Endothelial cell of umbilical vein (primary cell): ENCODE data around the gene KRTAP10-10. TPM values are rescaled to one million over a fixed set of nuclear protein-coding genes. Genes with fewer than 3 reads are reported as not detected.

ENCODE experiments used
- BruUV-seq: library from RNA; stranded (reverse); fragments of 400-500 nt; replicated peaks from 2 replicates; lab custom pipeline; 2021; lab: Mats Ljungman, UMichigan
- CTCF ChIA-PET: fragments of 300-600, 350-600 bp; sonication (Branson Sonifier 250); formaldehyde crosslinking; loops from one replicate; lab custom pipeline; 2021; ENCODE audit warnings: antibody characterized with exemption, inconsistent platforms; lab: Charles Lee
- POLR2A ChIA-PET: fragments of 300-600, 350-600 bp; sonication (Branson Sonifier 250); formaldehyde crosslinking; loops from one replicate; lab custom pipeline; 2021; ENCODE audit warnings: antibody characterized with exemption, inconsistent platforms; lab: Charles Lee
- DNase-seq: peaks from one replicate; pipeline ENCODE4 v3.0.0-alpha.2; 2011; ENCODE audit warnings: low read depth, low spot score
- FAIRE-seq: peaks from 2 replicates; lab custom pipeline; 2011; peaks lifted over from hg19 to GRCh38; lab: Jason Lieb, UNC
- H2AFZ ChIP-seq: 2 replicates; pipeline ENCODE4 v1.6.0; 2012; ENCODE audit warnings: low read depth, low read length, control low read depth, inconsistent platforms
- H3K27ac ChIP-seq: 2 replicates; pipeline ENCODE4 v1.5.1; 2011; ENCODE audit warnings: low read depth, mild to moderate bottlenecking, control low read depth, low read length, moderate library complexity; ENCODE audit not compliant: insufficient read depth
- H3K27me3 ChIP-seq, 2 experiments: 2 replicates each; pipeline versions ENCODE4 v1.6.0 to v1.6.1; 2011; ENCODE audit warnings: low read length in 2 of 2, mixed read lengths in 1 of 2; ENCODE audit not compliant: control insufficient read depth in 2 of 2, insufficient read depth in 2 of 2
- H3K36me3 ChIP-seq, 2 experiments: 2 replicates in 1 of 2; 3 replicates in 1 of 2; pipeline ENCODE4 v1.5.1; 2011; ENCODE audit warnings: low read length in 2 of 2, mild to moderate bottlenecking in 1 of 2, moderate library complexity in 1 of 2; ENCODE audit not compliant: control insufficient read depth in 2 of 2, insufficient read depth in 2 of 2; ENCODE audit errors: extremely low read depth in 1 of 2
- H3K4me1 ChIP-seq: 3 replicates; pipeline ENCODE4 v1.5.1; 2011; ENCODE audit warnings: mild to moderate bottlenecking, low read length; ENCODE audit not compliant: control insufficient read depth, insufficient read depth; ENCODE audit errors: extremely low read depth
- H3K4me2 ChIP-seq: 2 replicates; pipeline ENCODE4 v1.6.1; 2011; ENCODE audit warnings: low read length, control low read depth, mixed read lengths; ENCODE audit not compliant: insufficient read depth
- H3K4me3 ChIP-seq, 3 experiments: fragments of 200-600 bp in 1 of 3; sonication (generic), shearing (Covaris generic) in 1 of 3; replicated peaks in 1 of 3; 2 replicates each; pipeline ENCODE4 v1.5.1; 2011 to 2016; ENCODE audit warnings: control low read depth in 3 of 3, low read length in 3 of 3, mild to moderate bottlenecking in 2 of 3, inconsistent platforms in 1 of 3, low read depth in 1 of 3, moderate library complexity in 1 of 3; ENCODE audit not compliant: insufficient read depth in 1 of 3
- H3K79me2 ChIP-seq: 2 replicates; pipeline ENCODE4 v1.6.0; 2012; ENCODE audit warnings: low read length, inconsistent platforms; ENCODE audit not compliant: control insufficient read depth, insufficient read depth
- H3K9ac ChIP-seq: replicated peaks from 2 replicates; pipeline ENCODE3; 2011; ENCODE audit warnings: low read length, control low read depth; ENCODE audit not compliant: insufficient read depth; ENCODE audit errors: extremely low read depth
- H3K9me1 ChIP-seq: replicated peaks from 3 replicates; pipeline ENCODE4 v1.6.0; 2011; ENCODE audit warnings: mild to moderate bottlenecking, low read length; ENCODE audit not compliant: control insufficient read depth, insufficient read depth; ENCODE audit errors: extremely low read depth
- H3K9me3 ChIP-seq: replicated peaks from 2 replicates; pipeline ENCODE4 v1.5.1; 2012; ENCODE audit warnings: low read length, inconsistent platforms; ENCODE audit not compliant: control insufficient read depth, insufficient read depth
- H4K20me1 ChIP-seq: replicated peaks from 2 replicates; pipeline ENCODE3; 2011; ENCODE audit warnings: mild to moderate bottlenecking, low read length; ENCODE audit not compliant: control insufficient read depth, insufficient read depth; ENCODE audit errors: extremely low read depth
- CTCF ChIP-seq, 2 donors: IDR thresholded peaks; 1 replicate in 1 of 2; 2 replicates in 1 of 2; pipeline ENCODE4 v1.5.1; 2011; ENCODE audit warnings: low read length in 2 of 2, mild to moderate bottlenecking in 2 of 2, moderate library complexity in 2 of 2, control low read depth in 1 of 2, inconsistent platforms in 1 of 2, low read depth in 1 of 2; ENCODE audit not compliant: insufficient read depth in 1 of 2; ENCODE audit errors: extremely low read depth in 1 of 2
- JUN ChIP-seq: IDR thresholded peaks from 2 replicates; pipeline ENCODE4 v1.6.1; 2011; ENCODE audit warnings: borderline replicate concordance, low read depth; ENCODE audit not compliant: insufficient read length, insufficient read depth
- MAX ChIP-seq: IDR thresholded peaks from 2 replicates; pipeline ENCODE4 v1.6.1; 2011; ENCODE audit not compliant: insufficient read depth, insufficient read length
- MYC ChIP-seq: IDR thresholded peaks from one replicate; pipeline ENCODE4 v1.6.1; 2011; ENCODE audit warnings: mild to moderate bottlenecking, low read depth, low read length
- POLR2A ChIP-seq: IDR thresholded peaks from 2 replicates; pipeline ENCODE4 v1.6.1; 2012; ENCODE audit warnings: low read depth, mild to moderate bottlenecking, control low read depth, low read length
- dilution Hi-C: fragments of 300-500 bp; cut with MboI; formaldehyde crosslinking; loops from one replicate; pipeline ENCODE4 v1.15.0; 2019; ENCODE audit warnings: low sequenced_read_pairs; ENCODE audit not compliant: extremely low pct_ligation_motif_present
- intact Hi-C: fragments of 100-400 bp; cut with micrococcal nuclease; formaldehyde crosslinking; loops from one replicate; pipeline ENCODE4 v1.10.0; 2022
- polyA plus RNA-seq, 4 experiments: library from polyadenylated mRNA; depleted of rRNA in 3 of 4; stranded (reverse) in 3 of 4; unstranded in 1 of 4; fragments of >200 nt; gene quantifications; 2 replicates each; pipeline versions ENCODE4 v1.2.1 to v1.2.3, GENCODE V29; 2011 to 2012; ENCODE audit warnings: missing spikeins in 1 of 4
- total RNA-seq: library from RNA; stranded (reverse); gene quantifications from 2 replicates; pipeline ENCODE4 v1.2.3, GENCODE V29; 2021

KRTAP10-10 gene
- total and polyA plus RNA-seq, 2 donors (not counting 3 experiments of a cell fraction or from before 2014, with no cell fraction given): not detected

- H3K27me3 ChIP-seq: no peaks in the 10 kb centered on the region
Observed at GRCh38 chr21:44647222-44647552, 10.0 kb downstream of the KRTAP10-10 start.

More at GRCh38 chr21:44647222-44647552, 10.0 kb downstream of the KRTAP10-10 start:
- CTCF ChIA-PET: no interaction called here
- Histone ChIP-seq H3K9me3 (no peaks in the 10 kb centered on the region), H3K4me3 (no peak overlapping the region), H3K4me2 (no peak overlapping the region), H2AFZ (no peak overlapping the region), H3K4me1 (no peaks in the 10 kb centered on the region), H3K79me2 (no peaks in the 10 kb centered on the region), H3K9ac (no peak overlapping the region), H3K9me1 (no peaks in the 10 kb centered on the region), H3K36me3 (no peaks in the 10 kb centered on the region), H3K27ac (no peak overlapping the region), H4K20me1 (no peaks in the 10 kb centered on the region)
- no peak for TF ChIP-seq JUN
- no peak for TF ChIP-seq MAX
- no peak for TF ChIP-seq CTCF (IDR thresholded peaks at IDR 0.05; ENCODE audit: extremely low read depth in 1 of 2, insufficient read depth in 1 of 2, low read depth in 1 of 2, low read length in 2 of 2)
- TF ChIP-seq MYC: no peak
- TF ChIP-seq POLR2A: no peak
- BruUV-seq: no TSS peak
- POLR2A ChIA-PET: no interaction called here
- DNase-seq (no peak), FAIRE-seq (no peak)
- intact Hi-C loops: no loop called here
- dilution Hi-C loops: no loop called here
